Measurements from ENCODE around the gene STAC3.

- TF ChIP-seq CTCF (IDR thresholded peaks at IDR 0.05), result no peak
- no peak for TF ChIP-seq POLR2A (IDR thresholded peaks at IDR 0.05)
Observed at GRCh38 chr12:57258977-57259970, 8.3 kb upstream of the STAC3 start.

All from heart left ventricle (tissue), 13 donors.